ENCODE results near the gene CFAP45. TPM values are rescaled to one million over a fixed set of nuclear protein-coding genes. Genes with fewer than 3 reads are reported as not detected.

Gene CFAP45
- total RNA-seq, 4 donors from 2014 or later: 0.97 to 3.6 (median 1.8) TPM; not detected in 1

DNA sequence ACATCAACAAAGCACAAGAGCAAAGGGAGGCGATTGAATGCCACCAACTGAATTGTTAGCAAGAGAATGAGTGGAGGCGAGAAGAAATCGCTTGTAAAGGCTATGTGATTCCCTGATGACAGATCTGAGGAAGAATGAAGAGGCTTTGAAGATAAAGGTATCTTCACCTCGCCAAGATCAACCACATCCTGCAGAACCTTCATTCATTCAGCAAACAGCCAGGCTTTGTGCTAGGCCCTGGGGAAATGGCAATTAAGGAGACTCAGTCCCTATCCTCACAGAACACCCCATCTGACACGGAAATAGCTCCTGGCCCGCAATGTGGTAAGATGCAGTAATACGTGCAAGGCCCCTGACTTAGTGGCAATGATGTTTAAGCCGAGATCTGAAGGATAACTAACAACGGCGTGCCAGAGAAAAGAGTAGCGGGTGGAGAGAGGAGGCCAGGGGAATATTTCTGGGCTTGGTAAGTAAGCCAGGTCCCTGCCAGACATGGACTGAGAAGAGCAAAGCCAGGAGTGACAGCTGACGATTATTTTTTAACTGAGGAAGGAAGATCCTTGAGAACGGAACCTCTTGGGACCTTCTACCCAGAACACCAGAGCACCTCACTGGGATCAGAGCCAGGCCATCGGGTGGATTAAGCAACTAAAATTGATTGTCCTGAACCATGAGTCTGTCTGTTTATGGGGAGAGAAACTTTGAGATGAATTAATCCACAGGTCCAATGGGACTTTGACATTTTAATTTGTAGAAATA lies 32.9 kb downstream of the CFAP45 start:
- intact Hi-C loops (cut with DNase I; ENCODE audit: low total_unique reads): no loop called here
- peak; percentile 37 to 65 for DNase-seq
- peak overlapping the region in 1 of 2 donors; percentile 67 for H3K27ac ChIP-seq

DNA sequence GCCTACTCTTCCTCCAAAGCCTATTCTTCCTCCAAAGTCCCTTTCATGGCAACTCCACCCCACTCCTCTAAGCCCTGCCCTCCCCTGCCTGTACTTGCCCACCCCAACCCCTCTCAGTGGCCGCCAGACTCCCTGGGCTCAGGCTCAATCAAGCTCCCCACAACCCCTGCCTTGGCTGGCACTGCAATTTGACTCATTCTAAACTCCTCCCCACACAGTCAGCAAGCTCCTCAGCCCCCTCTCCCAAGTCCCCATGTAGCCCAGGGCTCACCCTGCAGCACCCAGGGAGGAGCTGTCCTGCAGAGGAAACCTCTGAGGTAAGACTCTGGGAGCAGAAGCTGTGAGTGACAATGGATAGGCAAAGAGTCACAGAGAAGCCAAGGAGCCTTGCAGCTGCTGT lies 33.9 kb downstream of the CFAP45 start:
- no peak overlapping the region for H3K4me3 ChIP-seq
- no peak for DNase-seq
- no peaks in the 10 kb centered on the region for H3K27me3 ChIP-seq
- intact Hi-C loops (cut with DNase I; ENCODE audit: low total_unique reads): no loop called here
- H3K4me1 ChIP-seq: peaks cover 0 to 7% of the 10 kb centered on the region in 2 donors
- H3K9me3 ChIP-seq: no peaks in the 10 kb centered on the region
- H3K36me3 ChIP-seq: no peaks in the 10 kb centered on the region
- no peak for TF ChIP-seq POLR2A (IDR thresholded peaks at IDR 0.05)
- TF ChIP-seq, protein P1, sequence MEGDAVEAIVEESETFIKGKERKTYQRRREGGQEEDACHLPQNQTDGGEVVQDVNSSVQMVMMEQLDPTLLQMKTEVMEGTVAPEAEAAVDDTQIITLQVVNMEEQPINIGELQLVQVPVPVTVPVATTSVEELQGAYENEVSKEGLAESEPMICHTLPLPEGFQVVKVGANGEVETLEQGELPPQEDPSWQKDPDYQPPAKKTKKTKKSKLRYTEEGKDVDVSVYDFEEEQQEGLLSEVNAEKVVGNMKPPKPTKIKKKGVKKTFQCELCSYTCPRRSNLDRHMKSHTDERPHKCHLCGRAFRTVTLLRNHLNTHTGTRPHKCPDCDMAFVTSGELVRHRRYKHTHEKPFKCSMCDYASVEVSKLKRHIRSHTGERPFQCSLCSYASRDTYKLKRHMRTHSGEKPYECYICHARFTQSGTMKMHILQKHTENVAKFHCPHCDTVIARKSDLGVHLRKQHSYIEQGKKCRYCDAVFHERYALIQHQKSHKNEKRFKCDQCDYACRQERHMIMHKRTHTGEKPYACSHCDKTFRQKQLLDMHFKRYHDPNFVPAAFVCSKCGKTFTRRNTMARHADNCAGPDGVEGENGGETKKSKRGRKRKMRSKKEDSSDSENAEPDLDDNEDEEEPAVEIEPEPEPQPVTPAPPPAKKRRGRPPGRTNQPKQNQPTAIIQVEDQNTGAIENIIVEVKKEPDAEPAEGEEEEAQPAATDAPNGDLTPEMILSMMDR (IDR thresholded peaks at IDR 0.05): no peak
- no peak overlapping the region for H3K27ac ChIP-seq

More for the DNA sequence above, 32.9 kb downstream of the CFAP45 start:
- Histone ChIP-seq H3K36me3 (no peaks in the 10 kb centered on the region), H3K9me3 (no peaks in the 10 kb centered on the region), H3K4me1 (peaks cover 0 to 7% of the 10 kb centered on the region in 2 donors), H3K4me3 (no peak overlapping the region), H3K27me3 (no peaks in the 10 kb centered on the region)
- no peak for TF ChIP-seq POLR2A (IDR thresholded peaks at IDR 0.05)
- TF ChIP-seq, protein P1 (IDR thresholded peaks at IDR 0.05): no peak

DNA sequence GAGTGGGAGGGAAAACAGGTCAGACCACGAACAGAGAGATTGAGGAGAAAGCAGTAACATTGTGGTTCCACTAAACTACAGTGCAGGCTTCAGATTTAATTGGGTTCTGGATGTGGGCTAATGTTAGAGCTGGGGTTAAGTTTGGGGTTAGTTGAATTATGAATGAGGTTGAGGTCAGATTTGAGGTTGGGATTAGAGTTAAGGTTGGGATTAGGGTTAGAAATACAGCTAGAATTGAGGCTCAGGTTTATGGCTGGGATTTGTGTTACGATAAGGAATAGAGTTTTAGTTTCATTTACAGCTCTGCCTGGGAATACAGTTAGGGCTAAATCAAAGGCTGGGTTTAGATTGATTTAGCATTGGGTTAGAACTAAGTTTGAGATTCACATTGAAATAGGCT lies 35.7 kb downstream of the CFAP45 start:
- Histone ChIP-seq H3K27ac (no peak overlapping the region), H3K9me3 (no peaks in the 10 kb centered on the region), H3K4me3 (no peak overlapping the region), H3K36me3 (no peaks in the 10 kb centered on the region), H3K4me1 (peaks cover 0 to 7% of the 10 kb centered on the region in 2 donors), H3K27me3 (no peaks in the 10 kb centered on the region)
- intact Hi-C loops (cut with DNase I; ENCODE audit: low total_unique reads): no loop called here
- DNase-seq: no peak
- TF ChIP-seq POLR2A (IDR thresholded peaks at IDR 0.05): no peak
- TF ChIP-seq, protein P1 (IDR thresholded peaks at IDR 0.05): no peak

DNA sequence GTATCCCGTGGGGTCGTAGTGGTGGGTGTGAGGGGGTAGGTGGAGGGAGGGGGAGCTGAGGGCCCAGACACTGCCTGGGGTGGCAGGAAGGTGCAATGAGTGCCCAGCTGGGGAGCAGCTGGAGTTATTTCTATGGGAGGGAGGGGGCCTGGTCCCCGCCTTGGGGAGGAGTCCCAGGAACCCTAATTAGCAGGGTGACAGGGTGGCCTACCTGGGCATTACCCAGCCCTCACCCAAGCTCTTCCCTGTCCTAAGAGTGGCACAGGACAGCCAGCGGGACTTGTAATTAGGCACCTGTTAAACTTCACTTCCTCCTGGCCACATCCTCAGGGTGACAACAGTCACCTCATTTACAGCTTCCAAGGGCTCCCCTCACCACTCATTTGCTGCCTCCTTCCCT lies 37.4 kb downstream of the CFAP45 start, which contains the start of gene VSIG8:
Gene VSIG8, minus strand, starts transcription at position 101 of the 400 bp plus-strand sequence. CDS start 136 bp downstream, outside the sequence.
- Histone ChIP-seq H3K4me1 (no peaks in the 10 kb centered on the region), H3K27ac (no peak within 1 kb of the TSS), H3K36me3 (no peaks in the 10 kb centered on the region), H3K4me3 (no peak within 1 kb of the TSS), H3K9me3 (no peaks in the 10 kb centered on the region), H3K27me3 (no peaks in the 10 kb centered on the region)
- DNase-seq: no peak
- intact Hi-C loops (cut with DNase I; ENCODE audit: low total_unique reads): no loop called here
- no peak for TF ChIP-seq POLR2A (IDR thresholded peaks at IDR 0.05)
- TF ChIP-seq, protein P1 (IDR thresholded peaks at IDR 0.05): no peak

DNA sequence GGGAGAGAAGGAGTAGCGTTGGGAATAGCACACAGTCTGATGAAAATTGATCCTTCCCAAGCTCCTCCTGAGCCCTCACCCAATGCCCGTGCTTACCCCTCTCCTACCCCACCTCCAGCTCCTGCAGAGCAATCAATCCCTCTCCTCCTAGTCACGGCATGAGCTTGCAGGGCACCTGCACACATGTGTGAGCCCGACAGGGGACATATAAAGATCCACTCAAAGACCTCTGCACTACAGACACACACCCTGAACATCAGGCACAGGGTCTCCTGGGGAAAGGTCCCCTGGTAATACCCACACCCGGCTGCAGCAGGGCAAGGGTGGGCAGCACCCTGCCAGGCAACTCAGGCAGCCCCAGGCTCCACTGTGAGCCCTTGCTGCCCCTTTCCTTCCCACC lies 37.9 kb downstream of the CFAP45 start:
- intact Hi-C loops (cut with DNase I; ENCODE audit: low total_unique reads): no loop called here

More for the DNA sequence above, 37.9 kb downstream of the CFAP45 start:
- Histone ChIP-seq H3K36me3 (no peaks in the 10 kb centered on the region), H3K27ac (no peak overlapping the region), H3K27me3 (no peaks in the 10 kb centered on the region), H3K4me3 (no peak overlapping the region), H3K4me1 (no peaks in the 10 kb centered on the region), H3K9me3 (no peaks in the 10 kb centered on the region)
- no peak for DNase-seq
- TF ChIP-seq, protein P1 (IDR thresholded peaks at IDR 0.05): no peak
- no peak for TF ChIP-seq POLR2A (IDR thresholded peaks at IDR 0.05)
